ENCODE data around the gene AK3. TPM values are rescaled to one million over a fixed set of nuclear protein-coding genes. Genes with fewer than 3 reads are reported as not detected.

The AK3 gene
- total RNA-seq, 4 donors from 2014 or later, result 77.6 to 99.4 (median 88.6) TPM

GRCh38 chr9:4748612-4749011 lies 7.6 kb upstream of the AK3 start:
- no peak for TF ChIP-seq CTCF (IDR thresholded peaks at IDR 0.05)
- ATAC-seq (ENCODE audit: low FRiP score) (no peak), DNase-seq (ENCODE audit: low spot score) (no peak)

- no peak for TF ChIP-seq CTCF (IDR thresholded peaks at IDR 0.05)
These were observed 5.5 kb upstream of the AK3 start for GRCh38 chr9:4746278-4747030.

GRCh38 chr9:4743131-4743875 lies 2.3 kb upstream of the AK3 start:
- DNase-seq (ENCODE audit: low spot score) (no peak), ATAC-seq (ENCODE audit: low FRiP score) (no peak)
- no peak for TF ChIP-seq CTCF (IDR thresholded peaks at IDR 0.05)

More at GRCh38 chr9:4746278-4747030, 5.5 kb upstream of the AK3 start:
- ATAC-seq (ENCODE audit: low FRiP score) (no peak), DNase-seq (ENCODE audit: low spot score) (no peak)

- no peak for ATAC-seq (ENCODE audit: low FRiP score)
- no peak for DNase-seq (ENCODE audit: low spot score)
- no peak for TF ChIP-seq CTCF (IDR thresholded peaks at IDR 0.05)
These were observed 1.2 kb upstream of the AK3 start for GRCh38 chr9:4742246-4742645.

- no peak for TF ChIP-seq CTCF (IDR thresholded peaks at IDR 0.05)
- ATAC-seq (ENCODE audit: low FRiP score) (peak; percentile 30), DNase-seq (ENCODE audit: low spot score) (no peak)
These were observed 525 bp upstream of the AK3 start for GRCh38 chr9:4741365-4742089.

DNA sequence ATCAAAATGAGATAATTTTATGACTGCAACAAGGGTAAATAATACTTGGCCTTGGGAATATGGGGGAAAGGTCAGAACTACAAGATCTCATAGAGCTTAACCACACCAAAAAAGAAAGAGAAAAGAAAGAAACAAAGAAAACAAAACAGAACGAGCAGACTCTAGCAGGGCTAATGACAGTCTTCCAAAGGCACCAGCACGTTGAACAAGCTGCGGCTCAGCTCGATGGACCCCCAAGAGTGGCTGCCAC lies 689 bp downstream of the AK3 start:
- no peak for ATAC-seq (ENCODE audit: low FRiP score)
- no peak for TF ChIP-seq CTCF (IDR thresholded peaks at IDR 0.05)
- no peak for DNase-seq (ENCODE audit: low spot score)
